Measurements from ENCODE around the gene TPO. TPM values are rescaled to one million over a fixed set of nuclear protein-coding genes. Genes with fewer than 3 reads are reported as not detected.
A peak's percentile ranks its signal among the peaks of the same experiment; 100 is the strongest.

TPO gene
- total RNA-seq, 1 donor, result not detected

DNA sequence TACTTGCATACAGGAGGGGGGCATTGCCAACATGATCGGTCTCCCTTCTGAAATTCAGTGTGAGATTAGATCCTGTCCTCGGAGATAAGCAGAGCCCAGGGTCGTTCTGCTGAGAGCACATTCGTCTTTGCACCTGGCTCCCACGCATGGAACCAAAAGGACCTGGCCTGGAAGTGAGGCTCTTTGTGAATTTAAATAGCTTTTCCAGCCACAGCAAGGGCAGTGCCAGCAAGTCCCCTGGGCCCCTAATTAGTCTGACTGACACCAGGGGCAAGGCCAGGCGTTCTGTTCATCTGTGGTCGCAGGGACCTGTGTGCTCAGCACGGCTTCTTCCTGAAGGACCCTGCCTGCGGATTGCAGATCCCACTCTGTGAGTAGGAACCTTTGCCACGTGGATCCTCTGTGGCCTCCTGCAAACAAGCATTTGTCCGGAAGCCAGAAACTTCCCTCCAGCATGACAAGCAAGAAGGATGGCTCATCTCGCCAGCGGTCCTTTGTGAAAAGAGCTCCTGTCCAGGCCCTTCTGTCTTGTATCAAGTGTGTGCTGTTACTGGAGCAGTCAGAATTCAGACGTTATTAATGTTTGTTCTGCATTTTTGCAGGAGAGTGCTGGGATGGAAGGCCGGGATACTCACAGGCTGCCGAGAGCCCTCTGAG lies 128.7 kb downstream of the TPO start:
- TF ChIP-seq, protein P1, sequence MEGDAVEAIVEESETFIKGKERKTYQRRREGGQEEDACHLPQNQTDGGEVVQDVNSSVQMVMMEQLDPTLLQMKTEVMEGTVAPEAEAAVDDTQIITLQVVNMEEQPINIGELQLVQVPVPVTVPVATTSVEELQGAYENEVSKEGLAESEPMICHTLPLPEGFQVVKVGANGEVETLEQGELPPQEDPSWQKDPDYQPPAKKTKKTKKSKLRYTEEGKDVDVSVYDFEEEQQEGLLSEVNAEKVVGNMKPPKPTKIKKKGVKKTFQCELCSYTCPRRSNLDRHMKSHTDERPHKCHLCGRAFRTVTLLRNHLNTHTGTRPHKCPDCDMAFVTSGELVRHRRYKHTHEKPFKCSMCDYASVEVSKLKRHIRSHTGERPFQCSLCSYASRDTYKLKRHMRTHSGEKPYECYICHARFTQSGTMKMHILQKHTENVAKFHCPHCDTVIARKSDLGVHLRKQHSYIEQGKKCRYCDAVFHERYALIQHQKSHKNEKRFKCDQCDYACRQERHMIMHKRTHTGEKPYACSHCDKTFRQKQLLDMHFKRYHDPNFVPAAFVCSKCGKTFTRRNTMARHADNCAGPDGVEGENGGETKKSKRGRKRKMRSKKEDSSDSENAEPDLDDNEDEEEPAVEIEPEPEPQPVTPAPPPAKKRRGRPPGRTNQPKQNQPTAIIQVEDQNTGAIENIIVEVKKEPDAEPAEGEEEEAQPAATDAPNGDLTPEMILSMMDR (IDR thresholded peaks at IDR 0.05; ENCODE audit: insufficient read depth, low read depth, low read length), result no peak
- no peak for DNase-seq (ENCODE audit: low read depth)
- no peak overlapping the region for H3K4me3 ChIP-seq (ENCODE audit: low read depth, low read length)

DNA sequence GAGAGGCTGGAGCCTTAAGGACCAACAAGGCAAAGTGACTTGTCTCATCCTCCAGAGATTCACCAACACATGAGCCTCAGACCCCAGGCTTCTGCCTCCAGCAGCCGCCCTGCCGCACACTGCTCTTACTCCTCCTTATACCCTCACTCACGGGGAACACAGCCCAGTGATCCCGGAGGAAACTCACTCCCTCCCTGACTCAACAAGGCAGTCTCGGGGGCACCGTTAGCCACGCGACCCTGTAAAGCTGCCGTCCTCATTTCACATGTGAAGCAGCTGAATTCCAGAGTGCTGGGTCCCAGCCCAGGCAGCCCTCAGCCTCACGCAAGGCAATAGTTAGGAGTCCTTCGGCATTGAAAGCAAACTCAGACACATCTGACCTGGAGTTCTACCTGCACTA lies 129.7 kb downstream of the TPO start:
- no peak overlapping the region for H3K4me3 ChIP-seq (ENCODE audit: low read depth, low read length)
- TF ChIP-seq, protein P1 (IDR thresholded peaks at IDR 0.05; ENCODE audit: insufficient read depth, low read depth, low read length), result no peak

DNA sequence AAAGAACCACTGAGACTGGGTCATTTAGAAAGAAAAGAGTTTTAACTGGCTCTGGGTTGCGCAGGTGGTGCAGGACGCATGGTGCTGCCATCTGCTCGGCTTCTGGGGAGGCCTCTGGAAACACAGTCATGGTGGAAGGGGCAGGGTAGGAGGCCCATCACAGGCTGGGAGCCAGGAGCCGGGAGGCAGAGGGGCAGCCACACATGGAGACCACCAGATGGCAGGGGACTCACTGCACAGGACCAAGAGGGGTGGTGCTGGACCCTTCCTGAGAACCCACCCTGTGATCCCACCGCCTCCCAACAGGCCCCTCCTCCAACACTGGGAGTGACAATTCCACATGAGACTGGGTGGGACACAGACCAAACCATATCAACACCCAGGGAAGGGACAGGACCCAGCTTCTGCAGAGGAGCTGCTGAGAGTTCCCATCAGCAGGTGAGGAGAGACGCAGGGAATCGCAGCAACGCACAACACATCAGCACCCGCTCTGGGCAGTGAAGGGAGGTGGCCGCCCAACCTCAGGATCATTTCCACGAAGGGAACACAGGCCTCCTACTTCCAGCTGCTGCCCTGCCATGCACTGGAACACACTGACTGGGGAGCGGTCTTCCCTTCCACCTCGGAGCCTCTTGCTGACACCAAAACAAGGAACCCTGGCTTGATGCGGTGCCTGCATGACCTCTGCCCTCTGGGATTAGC lies 130.7 kb downstream of the TPO start:
- H3K4me3 ChIP-seq (ENCODE audit: low read depth, low read length), result no peak overlapping the region
- TF ChIP-seq, protein P1 (IDR thresholded peaks at IDR 0.05; ENCODE audit: insufficient read depth, low read depth, low read length), result no peak
- no peak for DNase-seq (ENCODE audit: low read depth)

More for the DNA sequence above, 129.7 kb downstream of the TPO start:
- DNase-seq (ENCODE audit: low read depth), result no peak

DNA sequence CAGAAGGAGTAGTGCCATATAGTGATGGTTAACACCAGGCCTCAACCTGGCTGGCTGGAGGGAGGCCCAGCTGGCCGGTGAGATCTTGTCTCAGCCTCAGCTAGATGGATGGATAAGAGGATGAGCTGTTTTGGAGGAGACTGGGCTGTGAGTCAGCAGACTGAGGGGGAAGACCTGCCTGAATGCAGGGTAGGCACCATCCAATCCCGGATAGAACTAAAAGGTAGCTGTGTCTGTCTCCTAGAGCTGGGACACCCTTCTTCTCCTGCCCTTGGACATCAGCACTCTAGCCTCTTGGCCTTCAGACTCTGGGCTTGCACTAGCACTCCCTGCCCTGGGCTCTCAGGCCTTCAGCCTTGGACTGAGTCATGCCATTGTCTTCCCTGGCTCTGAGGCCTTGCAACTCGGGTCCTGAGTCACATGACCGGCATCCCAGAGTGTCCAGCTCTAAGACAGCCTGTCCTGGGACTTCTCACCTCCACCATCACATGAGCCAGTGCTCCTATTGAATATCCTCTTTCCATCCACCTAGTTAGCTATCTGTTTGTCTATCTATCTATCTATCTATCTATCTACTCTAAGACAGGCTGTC lies 131.3 kb downstream of the TPO start:
- H3K4me3 ChIP-seq (ENCODE audit: low read depth, low read length), result no peak overlapping the region
- DNase-seq (ENCODE audit: low read depth), result no peak
- TF ChIP-seq, protein P1 (IDR thresholded peaks at IDR 0.05; ENCODE audit: insufficient read depth, low read depth, low read length), result no peak

GRCh38 chr2:1546023-1546591 lies 132.8 kb downstream of the TPO start:
- TF ChIP-seq, protein P1 (IDR thresholded peaks at IDR 0.05; ENCODE audit: insufficient read depth, low read depth, low read length), result peak; percentile 90
- peak; percentile 60 for DNase-seq (ENCODE audit: low read depth)
- H3K4me3 ChIP-seq (ENCODE audit: low read depth, low read length), result no peak overlapping the region

GRCh38 chr2:1546901-1547300 lies 133.6 kb downstream of the TPO start:
- DNase-seq (ENCODE audit: low read depth), result no peak
- TF ChIP-seq, protein P1 (IDR thresholded peaks at IDR 0.05; ENCODE audit: insufficient read depth, low read depth, low read length), result peak; percentile 18

More at GRCh38 chr2:1546901-1547300, 133.6 kb downstream of the TPO start:
- no peak overlapping the region for H3K4me3 ChIP-seq (ENCODE audit: low read depth, low read length)
